GM19193 (cell line): ENCODE measurements around the gene MB21D2.

Experiments
- POLR2A ChIP-seq: IDR thresholded peaks from 4 replicates; pipeline ENCODE4 v1.6.1; 2011; ENCODE audit not compliant: insufficient read depth, insufficient read length; ENCODE audit errors: extremely low read depth

Gene MB21D2

GRCh38 chr3:192917404-192918274, at the start of gene MB21D2:
TSS of gene MB21D2 (minus strand) at chr3:192917856. CDS start at chr3:192917840, 16 bp downstream.
- TF ChIP-seq POLR2A: peak; percentile 54

DNA sequence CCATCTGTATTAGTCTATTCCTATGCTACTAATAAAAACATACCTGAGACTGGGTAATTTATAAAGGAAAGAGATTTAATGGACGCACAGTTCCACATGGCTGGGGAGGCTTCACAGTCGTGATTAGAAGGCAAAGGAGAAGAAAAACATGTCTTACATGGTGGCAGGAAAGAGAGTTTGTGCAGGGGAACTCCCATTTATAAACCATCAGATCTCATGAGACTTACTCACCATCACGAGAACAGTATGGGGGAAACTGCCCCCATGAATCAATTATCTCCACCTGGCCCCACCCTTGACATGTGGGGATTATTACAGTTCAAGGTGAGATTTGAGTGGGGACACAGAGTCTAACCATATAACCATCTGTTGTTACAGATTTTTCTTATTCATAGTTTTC, 42.1 kb upstream of the MB21D2 start:
- TF ChIP-seq POLR2A: no peak

DNA sequence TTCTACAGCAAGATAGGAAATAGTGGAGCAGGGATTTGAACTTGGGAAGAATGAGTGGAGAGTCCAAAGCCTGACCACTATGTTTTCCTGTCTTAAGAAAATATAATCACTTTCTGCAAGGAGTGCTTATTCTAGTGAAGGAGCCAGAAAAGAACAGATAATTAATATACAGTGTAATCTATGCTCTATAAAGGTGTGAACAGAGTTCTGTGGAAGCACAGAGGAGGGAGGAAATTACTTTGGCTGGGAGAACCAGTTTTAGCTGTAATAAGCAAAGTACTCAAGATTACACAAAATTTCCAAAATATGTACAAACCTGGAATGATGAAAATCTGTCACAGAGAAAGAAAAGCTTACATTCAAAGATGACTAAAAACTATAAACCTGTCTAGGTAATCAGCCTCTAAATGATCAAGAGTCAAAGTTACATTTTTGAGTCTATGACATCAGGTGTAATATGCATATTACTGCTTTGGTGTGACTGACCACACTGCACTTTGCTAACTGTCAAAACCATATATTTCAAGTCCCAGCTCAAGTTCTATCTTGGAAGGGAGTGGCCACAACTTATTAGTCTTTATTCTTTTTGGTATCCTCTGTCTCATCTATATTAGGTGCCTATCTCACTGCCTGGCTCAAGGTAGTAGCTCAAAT, 40.7 kb upstream of the MB21D2 start:
- TF ChIP-seq POLR2A: no peak

- no peak for TF ChIP-seq POLR2A
Observed at GRCh38 chr3:192957441-192958021, 39.9 kb upstream of the MB21D2 start.

- TF ChIP-seq POLR2A: no peak
Observed at GRCh38 chr3:192953926-192954325, 36.3 kb upstream of the MB21D2 start.

DNA sequence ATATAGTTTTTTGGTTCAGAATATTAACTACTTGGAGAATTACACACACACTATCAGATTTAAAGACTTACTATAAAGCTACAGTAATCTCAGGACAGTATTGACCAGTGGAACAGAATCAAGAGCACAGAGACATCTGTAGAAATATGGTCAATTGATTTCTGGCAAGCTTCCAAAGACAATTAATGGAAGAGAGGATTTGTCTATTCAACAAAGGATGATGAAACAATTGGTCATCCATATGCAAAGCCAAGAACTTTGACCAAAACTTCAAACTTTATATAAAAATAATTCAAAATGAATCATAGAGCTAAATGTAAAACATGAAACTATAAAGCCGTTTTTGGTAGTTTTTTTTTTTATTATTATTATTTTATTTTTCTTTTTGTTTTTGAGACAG, 29.8 kb upstream of the MB21D2 start:
- no peak for TF ChIP-seq POLR2A

- no peak for TF ChIP-seq POLR2A
Observed at GRCh38 chr3:192943393-192943792, 25.7 kb upstream of the MB21D2 start.

DNA sequence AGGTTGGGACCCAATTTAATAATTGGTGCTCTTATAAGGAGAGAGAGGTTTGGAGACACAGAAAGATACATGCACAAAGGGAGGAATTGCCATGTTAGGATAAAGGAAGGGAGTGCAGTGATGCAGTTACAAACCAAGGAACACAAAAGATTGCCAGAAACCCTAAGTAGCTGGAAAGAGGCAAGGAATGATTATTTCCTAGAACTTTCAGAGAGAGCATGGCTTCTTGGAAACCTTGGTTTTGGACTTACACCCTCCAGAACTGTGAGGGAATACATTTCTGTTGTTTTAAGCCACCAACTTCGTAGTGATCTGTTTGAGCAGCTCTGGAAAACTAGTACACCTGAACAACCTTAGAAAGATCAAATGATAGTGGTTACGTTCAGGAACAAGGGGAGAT, 25.0 kb upstream of the MB21D2 start:
- no peak for TF ChIP-seq POLR2A

DNA sequence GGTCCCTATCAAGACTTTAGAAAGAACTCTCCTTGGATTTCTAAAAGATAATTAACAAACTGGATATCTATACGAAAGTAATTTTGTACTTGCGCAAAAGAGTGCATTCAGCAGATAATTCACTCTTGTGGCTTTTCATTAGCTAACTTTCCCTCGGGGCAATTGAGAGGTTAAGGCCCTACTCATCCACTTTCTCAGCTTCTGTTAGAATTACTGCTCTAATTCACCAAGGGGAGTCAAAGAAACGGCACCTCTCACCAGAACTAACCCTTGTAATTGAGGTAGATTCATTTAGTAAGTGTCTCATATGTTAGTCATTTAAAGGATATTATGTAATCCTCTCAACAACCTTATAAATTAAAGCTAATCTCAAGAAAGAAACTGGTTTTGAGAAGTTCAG, 22.5 kb upstream of the MB21D2 start:
- no peak for TF ChIP-seq POLR2A

GRCh38 chr3:192935441-192935840, 17.8 kb upstream of the MB21D2 start:
- no peak for TF ChIP-seq POLR2A

GRCh38 chr3:192933779-192934460, 16.3 kb upstream of the MB21D2 start:
- TF ChIP-seq POLR2A: no peak

GRCh38 chr3:192933259-192933658, 15.6 kb upstream of the MB21D2 start:
- no peak for TF ChIP-seq POLR2A

DNA sequence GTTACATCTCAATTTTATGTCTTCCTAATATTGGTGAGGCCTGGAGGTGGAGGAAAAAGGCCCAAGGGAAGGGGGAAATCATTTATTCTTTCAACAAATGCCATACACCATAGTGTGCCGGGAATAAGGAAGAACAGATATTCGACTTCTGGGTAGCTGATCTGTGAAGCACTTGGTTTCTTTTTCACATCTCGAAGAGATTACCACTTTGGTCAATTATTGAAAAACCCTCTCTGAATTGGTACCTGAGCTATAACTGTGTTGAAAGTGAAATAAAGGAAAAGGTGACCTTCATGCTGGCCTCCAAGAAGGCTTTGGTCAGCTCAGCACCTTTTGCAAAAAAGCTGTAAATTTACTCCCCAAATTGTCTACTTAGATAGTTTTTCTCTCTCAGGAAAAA, 14.2 kb upstream of the MB21D2 start:
- TF ChIP-seq POLR2A: no peak

- TF ChIP-seq POLR2A: no peak
Observed at GRCh38 chr3:192930577-192930976, 12.9 kb upstream of the MB21D2 start.

DNA sequence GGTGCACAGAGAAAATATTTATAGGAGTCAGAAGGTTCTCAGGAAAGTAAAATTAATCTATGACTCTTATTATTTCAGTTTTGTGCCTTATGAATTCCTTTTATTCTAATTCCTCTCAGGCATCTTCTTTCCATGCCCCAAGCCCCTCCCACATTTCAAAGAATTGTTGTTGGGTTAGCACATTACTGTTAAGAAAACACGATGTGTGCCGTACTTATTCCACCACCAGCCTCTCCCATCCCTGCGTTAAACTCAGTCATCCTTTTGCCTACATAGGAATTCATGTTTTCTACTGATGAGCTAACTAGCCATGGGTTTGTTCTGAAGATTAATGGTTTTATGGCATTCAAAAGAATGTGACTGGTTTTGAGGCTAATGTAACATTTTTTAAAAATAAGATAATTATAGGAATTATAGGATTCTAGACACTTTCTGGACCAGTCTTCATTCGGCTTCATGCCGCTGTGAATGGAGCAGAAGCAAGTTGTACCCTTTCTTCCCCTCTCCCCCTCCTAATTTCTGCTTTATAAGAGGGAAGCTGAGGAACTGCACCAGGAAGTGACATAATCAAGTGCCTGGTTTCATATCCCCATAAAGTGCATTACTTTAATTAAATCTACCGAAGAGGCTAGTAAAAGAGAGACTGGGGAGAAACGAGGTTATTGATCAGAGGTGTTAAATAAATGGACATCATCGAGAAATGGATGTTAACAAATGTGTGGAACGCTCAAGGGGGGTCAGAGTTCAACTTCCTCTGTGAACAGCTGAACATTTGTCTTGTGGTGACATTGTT, 12.3 kb upstream of the MB21D2 start:
- TF ChIP-seq POLR2A: no peak

GRCh38 chr3:192929146-192929545, 11.5 kb upstream of the MB21D2 start:
- no peak for TF ChIP-seq POLR2A
